ENCODE measurements around the gene ARHGAP24.

GRCh38 chr4:85455942-85456341, 19.0 kb upstream of the ARHGAP24 start:
- TF ChIP-seq CTCF (IDR thresholded peaks at IDR 0.05) (no peak), POLR2A (IDR thresholded peaks at IDR 0.05) (no peak)
